Skeletal muscle tissue (tissue), 4 donors: ENCODE measurements around the gene CDK6. TPM values are rescaled to one million over a fixed set of nuclear protein-coding genes. Genes with fewer than 3 reads are reported as not detected.
"Not testable (repeated sequence)": the region's sequence is repeated elsewhere in the genome, so short reads cannot be mapped to it uniquely, and the experiment has no call there.

Experiments used
- H3K27ac ChIP-seq: one replicate; pipeline ENCODE4 v1.7.0; 2013; ENCODE audit warnings: mild to moderate bottlenecking, low read depth, low read length, inconsistent platforms
- H3K27me3 ChIP-seq, 3 donors: one replicate each; pipeline ENCODE4 v1.7.0; 2013; ENCODE audit warnings: low read length in 3 of 3; ENCODE audit not compliant: control insufficient read depth in 3 of 3, insufficient read depth in 3 of 3
- H3K36me3 ChIP-seq, 3 donors: one replicate each; pipeline ENCODE4 v1.7.0; 2013; ENCODE audit warnings: low read length in 3 of 3; ENCODE audit not compliant: control insufficient read depth in 3 of 3, insufficient read depth in 3 of 3
- H3K4me1 ChIP-seq, 3 donors: one replicate each; pipeline ENCODE4 v1.7.0; 2013; ENCODE audit warnings: low read length in 3 of 3, mild to moderate bottlenecking in 3 of 3; ENCODE audit not compliant: control insufficient read depth in 3 of 3, insufficient read depth in 3 of 3
- H3K4me3 ChIP-seq, 3 donors: one replicate each; pipeline ENCODE4 v1.7.0; 2013; ENCODE audit warnings: low read length in 3 of 3
- H3K9ac ChIP-seq, 3 donors: one replicate each; pipeline ENCODE4 v1.7.0; 2013; ENCODE audit warnings: low read length in 3 of 3, mild to moderate bottlenecking in 3 of 3, moderate library complexity in 2 of 3, low read depth in 1 of 3
- H3K9me3 ChIP-seq, 3 donors: one replicate each; pipeline ENCODE4 v1.7.0; 2013; ENCODE audit warnings: low read length in 3 of 3; ENCODE audit not compliant: control insufficient read depth in 3 of 3
- total RNA-seq: library from RNA; depleted of rRNA; stranded (reverse); fragments of >200 nt; gene quantifications from one replicate; pipeline ENCODE4 v1.2.3, GENCODE V29; 2014
- donor health status: Osteomylitis.

Gene CDK6
- total RNA-seq, 1 donor from 2014 or later = 72.5 TPM

- H3K9me3 ChIP-seq = no peaks in the 10 kb centered on the region
- H3K27me3 ChIP-seq = no peaks in the 10 kb centered on the region
- H3K4me3 ChIP-seq = no peak overlapping the region
- H3K27ac ChIP-seq = no peak overlapping the region
- H3K36me3 ChIP-seq = no peaks in the 10 kb centered on the region
- H3K9ac ChIP-seq = peak overlapping the region in 1 of 3 donors; percentile 6
- peaks cover 0 to 2% (median under 1%) of the 10 kb centered on the region in 3 donors for H3K4me1 ChIP-seq
Measured at GRCh38 chr7:92768501-92769393, 67.6 kb downstream of the CDK6 start.

GRCh38 chr7:92767437-92767836, 68.9 kb downstream of the CDK6 start:
- H3K27ac ChIP-seq = no peak overlapping the region
- H3K4me3 ChIP-seq = no peak overlapping the region
- H3K9ac ChIP-seq = no peak overlapping the region
- peaks cover 0 to 3% (median 2%) of the 10 kb centered on the region in 3 donors for H3K4me1 ChIP-seq
- H3K9me3 ChIP-seq = no peaks in the 10 kb centered on the region
- H3K27me3 ChIP-seq = no peaks in the 10 kb centered on the region
- H3K36me3 ChIP-seq = no peaks in the 10 kb centered on the region

- Histone ChIP-seq H3K27ac (no peak overlapping the region), H3K9ac (no peak overlapping the region), H3K27me3 (no peaks in the 10 kb centered on the region), H3K4me3 (no peak overlapping the region), H3K9me3 (no peaks in the 10 kb centered on the region), H3K4me1 (peaks cover 0 to 3% (median 2%) of the 10 kb centered on the region in 3 donors), H3K36me3 (no peaks in the 10 kb centered on the region)
Measured at GRCh38 chr7:92766461-92767003, 69.8 kb downstream of the CDK6 start.

GRCh38 chr7:92765725-92766124, 70.6 kb downstream of the CDK6 start:
- Histone ChIP-seq H3K36me3 (no peaks in the 10 kb centered on the region), H3K9me3 (no peaks in the 10 kb centered on the region), H3K9ac (no peak overlapping the region), H3K4me3 (no peak overlapping the region), H3K4me1 (peaks cover 0 to 3% (median 2%) of the 10 kb centered on the region in 3 donors), H3K27me3 (no peaks in the 10 kb centered on the region), H3K27ac (no peak overlapping the region)

GRCh38 chr7:92763636-92764423, 72.5 kb downstream of the CDK6 start:
- H3K4me1 ChIP-seq = peaks cover 0 to 3% (median 2%) of the 10 kb centered on the region in 3 donors
- no peaks in the 10 kb centered on the region for H3K36me3 ChIP-seq
- H3K4me3 ChIP-seq = no peak overlapping the region
- H3K9me3 ChIP-seq = no peaks in the 10 kb centered on the region
- H3K9ac ChIP-seq = no peak overlapping the region
- no peaks in the 10 kb centered on the region for H3K27me3 ChIP-seq
- no peak overlapping the region for H3K27ac ChIP-seq

GRCh38 chr7:92762851-92763250, 73.5 kb downstream of the CDK6 start:
- Histone ChIP-seq H3K9me3 (no peaks in the 10 kb centered on the region), H3K36me3 (no peaks in the 10 kb centered on the region), H3K27me3 (no peaks in the 10 kb centered on the region)

GRCh38 chr7:92761391-92762097, 74.8 kb downstream of the CDK6 start:
- Histone ChIP-seq H3K4me1 (peaks cover 0 to 3% (median 2%) of the 10 kb centered on the region in 3 donors), H3K27me3 (no peaks in the 10 kb centered on the region), H3K36me3 (no peaks in the 10 kb centered on the region), H3K27ac (no peak overlapping the region), H3K4me3 (no peak overlapping the region), H3K9me3 (no peaks in the 10 kb centered on the region), H3K9ac (no peak overlapping the region)

More at GRCh38 chr7:92762851-92763250, 73.5 kb downstream of the CDK6 start:
- Histone ChIP-seq H3K4me3 (no peak overlapping the region), H3K27ac (no peak overlapping the region), H3K4me1 (peaks cover 0 to 3% (median 2%) of the 10 kb centered on the region in 3 donors), H3K9ac (no peak overlapping the region)

- no peaks in the 10 kb centered on the region for H3K27me3 ChIP-seq
- H3K36me3 ChIP-seq = no peaks in the 10 kb centered on the region
- no peak overlapping the region for H3K9ac ChIP-seq
- H3K4me1 ChIP-seq = peaks cover 0 to 8% (median 1%) of the 10 kb centered on the region in 3 donors
- no peak overlapping the region for H3K4me3 ChIP-seq
- H3K9me3 ChIP-seq = no peaks in the 10 kb centered on the region
- no peak overlapping the region for H3K27ac ChIP-seq
Measured at GRCh38 chr7:92758796-92759431, 77.5 kb downstream of the CDK6 start.

- not testable (repeated sequence) for H3K27ac ChIP-seq, H3K9me3 ChIP-seq, H3K9ac ChIP-seq, H3K27me3 ChIP-seq, H3K4me3 ChIP-seq, H3K36me3 ChIP-seq, H3K4me1 ChIP-seq
Measured at GRCh38 chr7:92757311-92757910, 79.0 kb downstream of the CDK6 start.
